ENCODE results near the gene CYP1B1.
"Not testable (repeated sequence)": the region's sequence is repeated elsewhere in the genome, so short reads cannot be mapped to it uniquely, and the experiment has no call there.

CYP1B1 gene

GRCh38 chr2:38098421-38099098, 22.6 kb upstream of the CYP1B1 start:
- DNase-seq (ENCODE audit: low read depth in 2 of 2) = no peak

GRCh38 chr2:38097988-38098385, 22.0 kb upstream of the CYP1B1 start:
- DNase-seq (ENCODE audit: low read depth in 2 of 2) = peak; percentile 70 to 71

- no peak for DNase-seq (ENCODE audit: low read depth in 2 of 2)
Measured at GRCh38 chr2:38097258-38097987, 21.5 kb upstream of the CYP1B1 start.

GRCh38 chr2:38095996-38096861, 20.3 kb upstream of the CYP1B1 start:
- DNase-seq (ENCODE audit: low read depth in 2 of 2) = peak; percentile 71 to 75

GRCh38 chr2:38095079-38095995, 19.4 kb upstream of the CYP1B1 start:
- DNase-seq (ENCODE audit: low read depth in 2 of 2) = no peak

- no peak for DNase-seq (ENCODE audit: low read depth in 2 of 2)
Measured at GRCh38 chr2:38093527-38094165, 17.7 kb upstream of the CYP1B1 start.

- peak; percentile 77 to 79 for DNase-seq (ENCODE audit: low read depth in 2 of 2)
Measured at GRCh38 chr2:38092196-38092902, 16.4 kb upstream of the CYP1B1 start.

GRCh38 chr2:38091760-38092159, 15.8 kb upstream of the CYP1B1 start:
- DNase-seq (ENCODE audit: low read depth in 2 of 2) = no peak

GRCh38 chr2:38090928-38091327, 15.0 kb upstream of the CYP1B1 start:
- no peak for DNase-seq (ENCODE audit: low read depth in 2 of 2)

GRCh38 chr2:38090212-38090611, 14.3 kb upstream of the CYP1B1 start:
- not testable (repeated sequence) for DNase-seq (ENCODE audit: low read depth in 2 of 2)

- not testable (repeated sequence) for DNase-seq (ENCODE audit: low read depth in 2 of 2)
Measured at GRCh38 chr2:38085998-38086698, 10.2 kb upstream of the CYP1B1 start.

- DNase-seq (ENCODE audit: low read depth in 2 of 2) = not testable (repeated sequence)
Measured at GRCh38 chr2:38084556-38084955, 8.6 kb upstream of the CYP1B1 start.

- DNase-seq (ENCODE audit: low read depth in 2 of 2) = not testable (repeated sequence)
Measured at GRCh38 chr2:38082727-38083126, 6.8 kb upstream of the CYP1B1 start.

- DNase-seq (ENCODE audit: low read depth in 2 of 2) = no peak
Measured at GRCh38 chr2:38080346-38080745, 4.4 kb upstream of the CYP1B1 start.

- no peak for DNase-seq (ENCODE audit: low read depth in 2 of 2)
Measured at GRCh38 chr2:38079116-38080052, 3.4 kb upstream of the CYP1B1 start.

GRCh38 chr2:38077431-38077769, 1.4 kb upstream of the CYP1B1 start:
- no peak for DNase-seq (ENCODE audit: low read depth in 2 of 2)

GRCh38 chr2:38076710-38077430, 919 bp upstream of the CYP1B1 start:
- peak; percentile 71 to 78 for DNase-seq (ENCODE audit: low read depth in 2 of 2)

Data from fibroblast of skin of left biceps (primary cell).